Natural killer cell (primary cell): ENCODE results near the gene SLC39A13. TPM values are rescaled to one million over a fixed set of nuclear protein-coding genes. Genes with fewer than 3 reads are reported as not detected.

Experiments
- ATAC-seq, 3 donors: fragments of 150-1000 bp in 2 of 3; fragments of 200-7000 bp in 1 of 3; cut with Tn5 transposase; 1 replicate in 1 of 3; 2 replicates in 2 of 3; pipeline ENCODE4 v1.10.0; 2021; ENCODE audit warnings: mild to moderate bottlenecking in 2 of 3, moderate library complexity in 2 of 3
- DNase-seq, 2 donors: peaks; one replicate each; pipeline versions ENCODE4 v3.0.0 to v3.0.0-alpha.2; 2013 to 2021; ENCODE audit warnings: mixed read lengths in 1 of 2
- H3K27ac ChIP-seq: one replicate; pipeline ENCODE4 v1.5.1; 2013; ENCODE audit warnings: mild to moderate bottlenecking, low read length
- H3K27me3 ChIP-seq: one replicate; pipeline ENCODE4 v1.6.1; 2013; ENCODE audit warnings: low read length; ENCODE audit not compliant: control insufficient read depth, insufficient read depth
- H3K36me3 ChIP-seq: one replicate; pipeline ENCODE4 v1.6.1; 2013; ENCODE audit warnings: low read length; ENCODE audit not compliant: control insufficient read depth, insufficient read depth
- H3K4me1 ChIP-seq: one replicate; pipeline ENCODE4 v1.6.1; 2013; ENCODE audit warnings: low read length; ENCODE audit not compliant: control insufficient read depth, insufficient read depth
- H3K4me3 ChIP-seq: one replicate; pipeline ENCODE4 v1.5.1; 2013; ENCODE audit warnings: low read length
- H3K9me3 ChIP-seq: one replicate; pipeline ENCODE4 v1.6.1; 2013; ENCODE audit warnings: low read length; ENCODE audit not compliant: control insufficient read depth, insufficient read depth
- H3K27ac Mint-ChIP-seq, 2 donors: one replicate each; pipeline ENCODE4 v1.8.0; 2022; ENCODE audit warnings: mild to moderate bottlenecking in 2 of 2, mixed read lengths in 2 of 2, moderate library complexity in 1 of 2
- H3K27me3 Mint-ChIP-seq, 2 donors: one replicate each; pipeline ENCODE4 v1.8.0; 2022; ENCODE audit warnings: low read depth in 2 of 2, mixed read lengths in 2 of 2
- H3K36me3 Mint-ChIP-seq: one replicate; pipeline ENCODE4 v1.8.0; 2022; ENCODE audit warnings: mixed read lengths
- H3K4me1 Mint-ChIP-seq, 2 donors: one replicate each; pipeline ENCODE4 v1.8.0; 2022; ENCODE audit warnings: mixed read lengths in 2 of 2
- H3K4me3 Mint-ChIP-seq: one replicate; pipeline ENCODE4 v1.8.0; 2022; ENCODE audit warnings: mild to moderate bottlenecking, moderate library complexity, mixed read lengths
- H3K9me3 Mint-ChIP-seq, 2 donors: one replicate each; pipeline ENCODE4 v1.8.0; 2022; ENCODE audit warnings: mixed read lengths in 2 of 2
- CTCF ChIP-seq: fragments of 200-600 bp; IDR thresholded peaks from one replicate; pipeline ENCODE4 v1.8.0; 2022; ENCODE audit warnings: antibody characterized with exemption
- WGBS: methylation state at CpG from one replicate; pipeline ENCODE4 v1.1.7; 2013; ENCODE audit warnings: missing lambda C conversion rate; ENCODE audit not compliant: insufficient coverage; 5-methylcytosine and 5-hydroxymethylcytosine counted together
- intact Hi-C: fragments of 100-400 bp; cut with micrococcal nuclease; formaldehyde crosslinking; loops from one replicate; pipeline ENCODE4 v1.14.2; 2022
- total RNA-seq, 4 donors: library from RNA; stranded (reverse); fragments of 120-200 nt in 1 of 4; gene quantifications; one replicate each; pipeline versions ENCODE4 v1.2.3 to v1.2.4, GENCODE V29; 2013 to 2022

Gene SLC39A13
- total RNA-seq, 3 donors from 2014 or later (not counting 1 experiment from before 2014, with no cell fraction given): 29.1 to 34.7 (median 32.6) TPM

- 92% methylated on average over 5 of the region's 5 CpGs for WGBS
- no peaks in the 10 kb centered on the region for H3K9me3 Mint-ChIP-seq
- H3K27ac ChIP-seq: no peak overlapping the region
Observed at GRCh38 chr11:47374720-47375019, 33.7 kb upstream of the SLC39A13 start.

GRCh38 chr11:47375020-47375419 is 33.4 kb upstream of the SLC39A13 start:
- ATAC-seq (no peak), DNase-seq (no peak)
- no peak for TF ChIP-seq CTCF
- Histone ChIP-seq H3K4me1 (peaks cover 39% of the 10 kb centered on the region), H3K36me3 (no peaks in the 10 kb centered on the region), H3K4me3 (no peak overlapping the region), H3K27ac (no peak overlapping the region), H3K27me3 (no peaks in the 10 kb centered on the region), H3K9me3 (no peaks in the 10 kb centered on the region)
- Mint-ChIP-seq H3K4me1 (peaks cover 0 to 5% of the 10 kb centered on the region in 2 donors), H3K36me3 (no peaks in the 10 kb centered on the region), H3K27me3 (no peaks in the 10 kb centered on the region), H3K9me3 (no peaks in the 10 kb centered on the region), H3K4me3 (no peak overlapping the region), H3K27ac (no peak overlapping the region)
- 88% methylated on average over 7 of the region's 8 CpGs for WGBS
- intact Hi-C loops: no loop called here

More at GRCh38 chr11:47374720-47375019, 33.7 kb upstream of the SLC39A13 start:
- H3K4me1 Mint-ChIP-seq: peaks cover 0 to 5% of the 10 kb centered on the region in 2 donors
- ATAC-seq (no peak), DNase-seq (no peak)
- Histone ChIP-seq H3K9me3 (no peaks in the 10 kb centered on the region), H3K27me3 (no peaks in the 10 kb centered on the region), H3K36me3 (no peaks in the 10 kb centered on the region), H3K4me3 (no peak overlapping the region), H3K4me1 (peaks cover 39% of the 10 kb centered on the region)
- H3K27ac Mint-ChIP-seq: no peak overlapping the region
- intact Hi-C loops: loop anchor here (1.0 kb wide), 2 partner anchors 34 to 80 kb away; partner anchors contain the start of gene SLC39A13
- no peak overlapping the region for H3K4me3 Mint-ChIP-seq
- H3K36me3 Mint-ChIP-seq: no peaks in the 10 kb centered on the region
- no peak for TF ChIP-seq CTCF
- no peaks in the 10 kb centered on the region for H3K27me3 Mint-ChIP-seq

- Mint-ChIP-seq H3K4me3 (no peak overlapping the region), H3K4me1 (peaks cover 0 to 5% of the 10 kb centered on the region in 2 donors), H3K27ac (no peak overlapping the region), H3K27me3 (no peaks in the 10 kb centered on the region), H3K36me3 (no peaks in the 10 kb centered on the region), H3K9me3 (no peaks in the 10 kb centered on the region)
- no peak for TF ChIP-seq CTCF
- intact Hi-C loops: no loop called here
- DNase-seq (no peak), ATAC-seq (no peak)
- Histone ChIP-seq H3K27ac (no peak overlapping the region), H3K4me1 (peaks cover 39% of the 10 kb centered on the region), H3K4me3 (no peak overlapping the region), H3K27me3 (no peaks in the 10 kb centered on the region), H3K9me3 (no peaks in the 10 kb centered on the region), H3K36me3 (no peaks in the 10 kb centered on the region)
- 93% methylated on average over 13 of the region's 13 CpGs for WGBS
Observed at GRCh38 chr11:47375546-47376085, 32.8 kb upstream of the SLC39A13 start.

GRCh38 chr11:47376107-47376524 is 32.3 kb upstream of the SLC39A13 start:
- Mint-ChIP-seq H3K9me3 (no peaks in the 10 kb centered on the region), H3K4me3 (peak overlapping the region; percentile 0), H3K4me1 (peaks cover 0 to 5% of the 10 kb centered on the region in 2 donors), H3K27ac (no peak overlapping the region), H3K36me3 (no peaks in the 10 kb centered on the region), H3K27me3 (no peaks in the 10 kb centered on the region)
- Histone ChIP-seq H3K27ac (peak overlapping the region; percentile 69), H3K27me3 (no peaks in the 10 kb centered on the region), H3K4me3 (peak overlapping the region; percentile 66), H3K36me3 (no peaks in the 10 kb centered on the region), H3K4me1 (peaks cover 39% of the 10 kb centered on the region), H3K9me3 (no peaks in the 10 kb centered on the region)
- ATAC-seq (no peak), DNase-seq (no peak)
- 70% methylated on average over 8 of the region's 8 CpGs for WGBS
- TF ChIP-seq CTCF: no peak
- intact Hi-C loops: no loop called here
